Spleen (tissue), 7 donors: ENCODE data around the gene AQP9.

ENCODE experiments used
- CTCF ChIP-seq, 11 experiments: fragments of 200-600 bp in 7 of 11; fragments of 450-650 bp in 4 of 11; sonication (generic) in 4 of 11; IDR thresholded peaks in 8 of 11; conservative IDR thresholded peaks in 3 of 11; 1 replicate in 7 of 11; 2 replicates in 4 of 11; pipeline versions ENCODE4 v1.4.0 to v1.8.0; 2016 to 2021; ENCODE audit warnings: antibody characterized with exemption in 11 of 11, inconsistent platforms in 4 of 11, mild to moderate bottlenecking in 1 of 11
- POLR2A ChIP-seq, 3 donors: fragments of 450-650 bp; IDR thresholded peaks; one replicate each; pipeline ENCODE4 v1.5.1; 2017; ENCODE audit warnings: antibody characterized with exemption in 3 of 3, mild to moderate bottlenecking in 1 of 3
- POLR2AphosphoS5 ChIP-seq, 3 donors: sonication (generic); formaldehyde crosslinking; IDR thresholded peaks; one replicate each; pipeline ENCODE4 v1.5.1; 2017; ENCODE audit warnings: antibody characterized with exemption in 3 of 3
- donor health status: DM: no; HTN: no; CAD: no; lungs with moderate emphysema.
- donor health status: DM: no; HTN: no; CAD: no.
- donor health status: DM: no; HTN: no; CAD: no.

- TF ChIP-seq CTCF (IDR thresholded peaks at IDR 0.05 in 8 of 11, conservative IDR thresholded peaks at IDR 0.05 in 3 of 11) (no peak), POLR2A (IDR thresholded peaks at IDR 0.05) (no peak), POLR2AphosphoS5 (IDR thresholded peaks at IDR 0.05) (no peak)
These were observed 7.4 kb downstream of the AQP9 start for GRCh38 chr15:58145606-58146005.
